Liver (tissue), 9 donors: ENCODE measurements around the gene RBKS. TPM values are rescaled to one million over a fixed set of nuclear protein-coding genes. Genes with fewer than 3 reads are reported as not detected.

ENCODE experiments used
- DNase-seq: peaks from one replicate; pipeline ENCODE4 v3.0.0-alpha.2; 2017; ENCODE audit warnings: low spot score
- H3K27ac ChIP-seq, 2 donors: one replicate each; pipeline ENCODE4 v1.7.0; 2013; ENCODE audit warnings: inconsistent platforms in 2 of 2, low read length in 2 of 2, control low read depth in 1 of 2, low read depth in 1 of 2, mild to moderate bottlenecking in 1 of 2
- H3K27me3 ChIP-seq, 4 donors: one replicate each; pipeline versions ENCODE4 v1.6.1 to v1.7.0; 2013; ENCODE audit warnings: low read length in 3 of 4, inconsistent platforms in 1 of 4, mild to moderate bottlenecking in 1 of 4, moderate library complexity in 1 of 4; ENCODE audit not compliant: control insufficient read depth in 4 of 4, insufficient read depth in 4 of 4
- H3K36me3 ChIP-seq, 4 donors: one replicate each; pipeline versions ENCODE4 v1.6.1 to v1.7.0; 2013; ENCODE audit warnings: low read length in 3 of 4, mild to moderate bottlenecking in 3 of 4, low read depth in 1 of 4, moderate library complexity in 1 of 4; ENCODE audit not compliant: control insufficient read depth in 4 of 4, insufficient read depth in 3 of 4
- H3K4me1 ChIP-seq, 4 donors: one replicate each; pipeline versions ENCODE4 v1.6.1 to v1.7.0; 2013; ENCODE audit warnings: low read length in 3 of 4, mild to moderate bottlenecking in 3 of 4, moderate library complexity in 1 of 4; ENCODE audit not compliant: control insufficient read depth in 4 of 4, insufficient read depth in 4 of 4
- H3K4me3 ChIP-seq, 3 donors: one replicate each; pipeline versions ENCODE4 v1.6.1 to v1.7.0; 2013; ENCODE audit warnings: low read length in 3 of 3, control low read depth in 1 of 3, low read depth in 1 of 3, mild to moderate bottlenecking in 1 of 3
- H3K9ac ChIP-seq, 2 donors: one replicate each; pipeline ENCODE4 v1.7.0; 2013; ENCODE audit warnings: low read length in 2 of 2, mild to moderate bottlenecking in 2 of 2, moderate library complexity in 2 of 2, control low read depth in 1 of 2, low read depth in 1 of 2
- H3K9me3 ChIP-seq, 4 donors: one replicate each; pipeline versions ENCODE4 v1.6.1 to v1.7.0; 2013; ENCODE audit warnings: low read length in 3 of 4; ENCODE audit not compliant: control insufficient read depth in 4 of 4
- ATF3 ChIP-seq: IDR thresholded peaks from 2 replicates; pipeline ENCODE4 v1.6.1; 2016; ENCODE audit warnings: antibody characterized with exemption
- CTCF ChIP-seq: fragments of 150-350 bp; IDR thresholded peaks from 2 replicates; pipeline ENCODE4 v1.5.1; 2017; ENCODE audit warnings: improper control_type of control experiment, low read depth, low read length; ENCODE audit not compliant: missing input control
- EGR1 ChIP-seq, 2 donors: IDR thresholded peaks; 2 replicates each; pipeline ENCODE4 v1.6.1; 2016 to 2018; ENCODE audit warnings: antibody characterized with exemption in 2 of 2, low read depth in 2 of 2
- FOXA1 ChIP-seq: IDR thresholded peaks from 2 replicates; pipeline ENCODE4 v1.6.1; 2016; ENCODE audit warnings: antibody characterized with exemption
- FOXA2 ChIP-seq: IDR thresholded peaks from 2 replicates; pipeline ENCODE4 v1.6.1; 2016; ENCODE audit warnings: antibody characterized with exemption
- GABPA ChIP-seq, 2 donors: IDR thresholded peaks in 1 of 2; conservative IDR thresholded peaks in 1 of 2; 2 replicates each; pipeline ENCODE4 v1.6.1; 2016; ENCODE audit warnings: antibody characterized with exemption in 2 of 2, mild to moderate bottlenecking in 1 of 2, moderate library complexity in 1 of 2
- HNF4A ChIP-seq, 2 donors: conservative IDR thresholded peaks; 2 replicates each; pipeline ENCODE4 v1.6.1; 2016; ENCODE audit warnings: antibody characterized with exemption in 2 of 2, mild to moderate bottlenecking in 2 of 2
- HNF4G ChIP-seq: IDR thresholded peaks from 2 replicates; pipeline ENCODE4 v1.6.1; 2016; ENCODE audit warnings: antibody characterized with exemption
- JUND ChIP-seq, 2 donors: IDR thresholded peaks; 2 replicates each; pipeline ENCODE4 v1.6.1; 2016; ENCODE audit warnings: antibody characterized with exemption in 2 of 2
- MAX ChIP-seq: IDR thresholded peaks from 2 replicates; pipeline ENCODE4 v1.6.1; 2016; ENCODE audit warnings: antibody characterized with exemption
- NR2F2 ChIP-seq: IDR thresholded peaks from 2 replicates; pipeline ENCODE4 v1.6.1; 2016; ENCODE audit warnings: antibody characterized with exemption
- RAD21 ChIP-seq, 2 donors: IDR thresholded peaks; 2 replicates each; pipeline ENCODE4 v1.6.1; 2016; ENCODE audit warnings: antibody characterized with exemption in 2 of 2, mild to moderate bottlenecking in 2 of 2
- REST ChIP-seq: IDR thresholded peaks from 2 replicates; pipeline ENCODE4 v1.6.1; 2016; ENCODE audit warnings: antibody characterized with exemption, mild to moderate bottlenecking
- RXRA ChIP-seq, 2 donors: IDR thresholded peaks; 2 replicates each; pipeline ENCODE4 v1.6.1; 2017 to 2018; ENCODE audit warnings: antibody characterized with exemption in 2 of 2, mild to moderate bottlenecking in 1 of 2
- SP1 ChIP-seq: IDR thresholded peaks from 2 replicates; pipeline ENCODE4 v1.6.1; 2018; ENCODE audit warnings: antibody characterized with exemption, mild to moderate bottlenecking
- ZBTB33 ChIP-seq: IDR thresholded peaks from 2 replicates; pipeline ENCODE4 v1.6.1; 2016; ENCODE audit warnings: antibody characterized with exemption
- WGBS: extraction: QIAGEN DNeasy Blood & Tissue Kit; methylation state at CpG from one replicate; pipeline ENCODE4 v1.1.7; 2013; 5-methylcytosine and 5-hydroxymethylcytosine counted together
- polyA plus RNA-seq, 2 donors: library from polyadenylated mRNA; stranded (reverse) in 1 of 2; unstranded in 1 of 2; fragments of 200-250 nt in 1 of 2; fragments of >200 nt in 1 of 2; fragmentation: Nextera tagmentation in 1 of 2; extraction: Ambion mirVana in 1 of 2; gene quantifications; one replicate each; pipeline versions ENCODE4 v1.2.1 to v1.2.3, GENCODE V29; 2013 to 2015
- total RNA-seq, 2 donors: library from RNA; depleted of rRNA; stranded (reverse); fragments of >200 nt; gene quantifications; one replicate each; pipeline ENCODE4 v1.2.3, GENCODE V29; 2014
- donor health status: healthy.
- donor health status: healthy.
- donor health status: healthy.
- donor health status: healthy.
- donor health status: healthy.

RBKS gene
- total and polyA plus RNA-seq, 4 donors, result 6.3 to 18.8 (median 15.2) TPM

GRCh38 chr2:27796791-27797765 is 93.1 kb downstream of the RBKS start:
- Histone ChIP-seq H3K36me3 (peaks cover 0 to 2% (median under 1%) of the 10 kb centered on the region in 4 donors), H3K9ac (no peak overlapping the region), H3K27me3 (no peaks in the 10 kb centered on the region), H3K27ac (no peak overlapping the region), H3K9me3 (no peaks in the 10 kb centered on the region), H3K4me1 (no peaks in the 10 kb centered on the region), H3K4me3 (no peak overlapping the region)
- DNase-seq, result no peak
- TF ChIP-seq CTCF (no peak), MAX (no peak), EGR1 (IDR thresholded peaks at IDR 0.05; ENCODE audit: low read depth in 2 of 2) (no peak), RAD21 (IDR thresholded peaks at IDR 0.05) (no peak), NR2F2 (no peak), HNF4A (conservative IDR thresholded peaks at IDR 0.05) (no peak), FOXA1 (no peak), HNF4G (no peak), ATF3 (no peak), ZBTB33 (no peak), JUND (IDR thresholded peaks at IDR 0.05) (no peak), FOXA2 (no peak), REST (no peak)
- WGBS, result 79% methylated on average over 11 of the region's 11 CpGs

- no peaks in the 10 kb centered on the region for H3K9me3 ChIP-seq
- H3K9ac ChIP-seq, result no peak overlapping the region
- no peaks in the 10 kb centered on the region for H3K27me3 ChIP-seq
- 69% methylated on average over 4 of the region's 4 CpGs for WGBS
- DNase-seq, result no peak
- H3K4me3 ChIP-seq, result no peak overlapping the region
- peaks cover 0 to 5% (median under 1%) of the 10 kb centered on the region in 4 donors for H3K36me3 ChIP-seq
- H3K4me1 ChIP-seq, result no peaks in the 10 kb centered on the region
- H3K27ac ChIP-seq, result no peak overlapping the region
- no peak for TF ChIP-seq NR2F2
- no peak for TF ChIP-seq REST
- no peak for TF ChIP-seq GABPA (IDR thresholded peaks at IDR 0.05 in 1 of 2, conservative IDR thresholded peaks at IDR 0.05 in 1 of 2)
- no peak for TF ChIP-seq HNF4A (conservative IDR thresholded peaks at IDR 0.05)
- no peak for TF ChIP-seq FOXA2
- TF ChIP-seq CTCF, result no peak
- no peak for TF ChIP-seq SP1
- no peak for TF ChIP-seq RXRA (IDR thresholded peaks at IDR 0.05)
These were observed 94.3 kb downstream of the RBKS start for GRCh38 chr2:27795868-27796277.
